HG02571 (cell line): ENCODE measurements around the gene GPAT2.
"Not testable (repeated sequence)": the region's sequence is repeated elsewhere in the genome, so short reads cannot be mapped to it uniquely, and the experiment has no call there.

Experiments used
- ATAC-seq: cut with Tn5 transposase; IDR thresholded peaks from one replicate; pipeline ENCODE4 v1.9.1; 2021; ENCODE audit warnings: mild to moderate bottlenecking, moderate library complexity; ENCODE audit not compliant: unreplicated experiment

The GPAT2 gene

GRCh38 chr2:96034792-96035191 is at the start of gene GPAT2:
GPAT2 (minus strand) TSS chr2:96034916; CDS start chr2:96032359, 2,557 bp downstream.
- not testable (repeated sequence) for ATAC-seq

- ATAC-seq: no peak
Observed at GRCh38 chr2:96083989-96084857, 49.5 kb upstream of the GPAT2 start.

GRCh38 chr2:96083064-96083939 is 48.6 kb upstream of the GPAT2 start:
- ATAC-seq: no peak

- no peak for ATAC-seq
Observed at GRCh38 chr2:96082211-96083063, 47.7 kb upstream of the GPAT2 start.

- no peak for ATAC-seq
Observed at GRCh38 chr2:96081042-96081441, 46.3 kb upstream of the GPAT2 start.

- ATAC-seq: no peak
Observed at GRCh38 chr2:96075199-96075771, 40.6 kb upstream of the GPAT2 start.

GRCh38 chr2:96074156-96074555 is 39.4 kb upstream of the GPAT2 start:
- no peak for ATAC-seq

GRCh38 chr2:96073170-96073775 is 38.6 kb upstream of the GPAT2 start:
- no peak for ATAC-seq

GRCh38 chr2:96072746-96073145 is 38.0 kb upstream of the GPAT2 start:
- ATAC-seq: no peak

GRCh38 chr2:96071977-96072491 is 37.3 kb upstream of the GPAT2 start:
- ATAC-seq: not testable (repeated sequence)

- ATAC-seq: not testable (repeated sequence)
Observed at GRCh38 chr2:96071087-96071976, 36.6 kb upstream of the GPAT2 start.

GRCh38 chr2:96070351-96070750 is 35.6 kb upstream of the GPAT2 start:
- ATAC-seq: not testable (repeated sequence)

- ATAC-seq: not testable (repeated sequence)
Observed at GRCh38 chr2:96069878-96070277, 35.2 kb upstream of the GPAT2 start.

GRCh38 chr2:96067902-96068581 is 33.3 kb upstream of the GPAT2 start:
- ATAC-seq: not testable (repeated sequence)

- ATAC-seq: not testable (repeated sequence)
Observed at GRCh38 chr2:96067098-96067660, 32.5 kb upstream of the GPAT2 start.

- not testable (repeated sequence) for ATAC-seq
Observed at GRCh38 chr2:96066511-96066910, 31.8 kb upstream of the GPAT2 start.

GRCh38 chr2:96065954-96066353 is 31.2 kb upstream of the GPAT2 start:
- ATAC-seq: not testable (repeated sequence)
